Bone marrow (tissue), 2 donors: Measurements from ENCODE around the gene UBTD1.

Experiments
- DNase-seq, 2 donors: peaks; one replicate each; lab custom pipeline; 2025; lab: John Stamatoyannopoulos, UW

UBTD1 gene

DNA sequence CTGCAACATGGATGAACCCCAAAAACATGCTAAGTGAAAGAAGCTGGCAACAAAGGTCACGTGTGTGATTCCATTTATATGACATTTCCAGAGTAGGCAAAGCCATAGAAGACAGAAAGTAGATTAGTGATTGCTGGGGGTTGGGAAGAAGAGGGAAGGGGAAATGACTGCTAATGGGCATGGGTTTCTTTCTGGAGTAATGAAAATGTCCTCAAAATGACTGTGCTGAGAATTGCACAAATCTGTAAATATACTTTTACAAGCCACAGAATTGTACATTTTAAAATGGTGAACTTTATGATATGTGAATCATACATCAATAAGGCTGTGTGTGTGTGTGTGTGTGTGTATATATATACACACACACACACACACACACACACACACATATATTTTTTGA lies 16.3 kb upstream of the UBTD1 start:
- DNase-seq: no peak

DNA sequence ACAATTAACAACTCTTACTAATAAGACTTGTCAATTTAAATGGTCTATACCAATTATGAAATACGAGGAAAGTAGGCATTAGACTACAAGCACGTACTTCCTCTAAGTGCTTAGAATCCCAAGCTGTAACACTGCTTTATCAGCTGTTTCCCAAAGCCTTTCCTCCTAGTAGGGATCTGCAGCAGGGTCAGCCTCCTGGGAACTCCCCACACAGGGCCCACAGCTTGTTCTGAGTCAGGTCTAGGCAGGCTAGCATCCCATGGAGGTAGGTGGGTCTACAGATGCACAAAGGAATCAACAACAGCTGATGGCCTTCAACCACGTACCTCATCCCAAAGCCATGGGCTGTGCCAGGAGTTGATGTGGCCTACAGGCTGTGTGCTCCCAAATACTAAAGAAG lies 15.2 kb upstream of the UBTD1 start:
- no peak for DNase-seq

DNA sequence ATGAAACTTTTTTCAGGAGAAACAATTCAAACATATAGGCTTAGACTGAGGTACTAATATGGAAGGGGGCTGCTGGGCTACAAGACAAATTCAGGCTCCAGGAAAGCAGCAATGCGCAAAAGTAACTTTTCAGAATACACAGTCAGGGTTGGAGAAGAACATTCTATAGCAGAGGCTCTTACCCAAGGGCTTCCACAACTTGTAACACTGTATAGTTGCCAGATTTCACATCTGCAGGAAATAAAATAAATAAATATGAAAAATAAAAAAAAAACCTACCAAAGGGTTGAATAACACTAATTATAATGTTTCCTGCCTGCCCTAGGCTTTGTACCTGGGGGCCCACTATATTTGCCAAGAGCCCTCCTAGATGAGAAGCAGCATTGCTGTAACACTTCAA lies 14.8 kb upstream of the UBTD1 start:
- DNase-seq: no peak

GRCh38 chr10:97485647-97486281 lies 13.0 kb upstream of the UBTD1 start:
- no peak for DNase-seq

GRCh38 chr10:97490592-97490991 lies 8.1 kb upstream of the UBTD1 start:
- DNase-seq: no peak

- no peak for DNase-seq
These were observed 4.6 kb upstream of the UBTD1 start for GRCh38 chr10:97494151-97494550.

DNA sequence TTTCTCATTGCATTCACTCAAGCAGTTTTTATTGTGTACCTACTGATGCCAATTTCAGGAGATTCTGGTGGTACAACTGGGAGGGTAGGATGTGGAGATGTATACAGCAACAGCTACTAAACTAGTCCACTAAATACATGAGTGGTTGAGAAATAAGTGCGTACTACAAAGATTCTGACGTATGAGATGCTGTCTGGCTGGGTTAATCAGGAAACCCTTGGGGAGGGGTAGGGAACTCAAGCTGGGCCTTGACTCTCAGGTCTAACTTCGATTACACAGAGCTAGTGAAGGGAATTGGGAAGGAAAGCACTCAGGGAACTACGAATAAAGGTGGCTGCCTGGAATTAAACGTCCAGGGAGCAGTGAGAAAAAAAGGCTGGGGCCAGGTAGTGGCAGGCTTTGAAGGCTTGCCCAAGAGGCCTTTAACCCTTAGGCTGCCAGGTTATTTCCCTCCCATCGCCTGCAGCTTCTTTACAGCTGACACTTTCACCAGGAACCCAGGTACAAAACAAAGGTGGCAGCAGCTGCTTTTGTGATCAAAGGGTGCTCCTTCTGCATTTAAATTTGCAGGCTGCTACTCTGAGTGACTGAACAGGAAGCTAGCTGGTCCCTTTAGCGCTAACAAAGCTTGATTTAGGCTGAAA lies 3.7 kb upstream of the UBTD1 start:
- DNase-seq: no peak

DNA sequence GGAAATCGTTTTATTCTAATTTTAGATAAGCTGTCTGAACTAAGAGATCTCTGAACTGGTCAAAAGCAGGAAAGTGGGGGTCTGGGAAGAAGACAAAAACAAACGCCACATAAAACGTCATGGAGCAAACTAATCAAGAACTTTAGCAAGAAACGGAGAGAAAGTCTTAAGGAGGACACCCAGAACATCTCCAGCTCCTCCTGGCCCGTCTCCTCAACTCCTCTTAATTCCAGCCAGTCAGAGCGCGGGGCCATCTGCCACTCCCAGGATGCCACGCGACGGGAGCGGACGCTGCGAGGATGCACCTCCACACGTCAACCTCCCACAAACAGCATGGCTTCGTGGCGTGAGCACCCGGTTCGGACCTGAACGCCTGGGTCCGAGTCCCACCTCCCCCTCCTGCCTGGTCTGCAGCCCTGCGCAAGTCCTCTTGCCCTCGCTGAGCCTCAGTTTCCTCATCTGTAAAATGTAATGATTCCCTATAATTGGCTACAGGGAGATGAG lies 1.1 kb upstream of the UBTD1 start:
- DNase-seq: peak; percentile 26 to 30

DNA sequence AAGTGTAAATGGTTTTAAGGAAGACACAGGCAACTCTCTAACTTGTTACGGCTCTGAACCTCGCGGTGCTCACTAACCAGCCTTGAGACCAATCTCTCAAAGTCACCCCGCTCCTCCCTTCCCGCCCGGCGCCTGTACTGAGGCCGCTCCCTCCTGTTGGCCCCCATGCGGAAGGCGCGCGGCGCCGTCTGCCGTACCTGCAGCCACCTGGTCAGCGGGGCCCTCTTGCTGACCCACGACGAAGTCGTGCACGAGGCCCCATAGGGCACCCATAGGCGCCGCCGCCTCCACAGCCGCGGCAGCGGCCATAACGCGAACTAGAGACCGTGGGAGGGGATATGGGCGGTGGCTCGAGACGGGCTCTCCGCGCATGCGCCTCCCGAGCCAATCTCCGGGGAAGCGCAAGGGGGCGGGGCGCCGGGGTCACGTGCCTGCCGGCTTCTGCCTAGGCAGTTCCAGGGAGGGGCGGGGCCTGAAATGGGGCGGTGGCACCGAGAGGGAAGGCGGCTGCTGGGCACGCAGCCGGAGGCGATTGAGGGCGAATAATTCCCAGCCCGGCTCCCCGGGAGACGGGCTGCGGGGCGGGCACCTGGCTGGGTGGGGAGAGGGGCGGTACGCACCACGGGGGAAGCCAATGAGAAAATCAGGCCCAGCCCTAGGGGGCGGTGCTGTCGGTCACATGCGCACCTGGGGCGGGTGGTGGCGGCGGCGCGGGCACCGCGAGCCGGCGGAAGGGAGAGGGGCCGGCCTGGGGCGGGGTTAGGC lies 466 bp upstream of the UBTD1 start, which contains the start of gene MMS19:
Gene MMS19 (minus strand): TSS at position 347 of the 765 bp plus-strand sequence. CDS start 38 bp downstream, at position 309.
- DNase-seq: peak; percentile 92 to 97

DNA sequence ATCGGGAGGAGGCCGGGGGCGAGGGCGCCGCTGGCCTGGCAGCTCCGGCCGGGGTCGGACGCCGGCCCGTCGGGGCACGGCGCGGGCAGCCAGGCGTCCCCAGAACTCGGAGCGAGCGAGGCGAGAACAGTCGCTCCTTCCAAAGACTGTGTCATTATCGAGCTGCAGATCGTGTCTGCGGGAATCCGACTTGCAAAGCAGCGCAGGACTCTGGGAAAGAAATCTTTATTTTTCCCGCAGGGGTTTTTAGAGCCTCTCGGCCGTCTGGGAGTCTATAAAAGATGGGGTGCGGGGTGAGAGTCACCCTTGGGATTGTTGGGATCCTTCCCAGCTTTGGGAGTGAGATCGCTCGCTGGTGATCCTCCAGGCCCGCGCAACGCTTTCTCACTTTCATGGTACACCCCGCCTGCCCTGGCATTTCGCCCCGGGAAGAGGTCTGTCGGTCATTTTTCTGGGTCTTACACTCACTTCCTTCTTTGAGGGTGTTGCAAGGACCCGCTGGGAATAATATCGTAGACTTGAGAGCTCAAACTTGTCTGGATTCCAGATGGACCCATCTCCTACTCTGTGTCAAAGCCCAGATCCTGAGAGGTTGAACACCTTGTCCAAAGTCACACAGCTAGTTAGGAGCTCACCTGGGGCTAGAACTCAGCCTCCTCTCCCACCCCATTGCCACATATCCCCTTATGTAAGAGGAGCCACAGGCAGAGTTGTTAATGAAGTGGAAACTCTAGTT lies 1.0 kb downstream of the UBTD1 start:
- no peak for DNase-seq

DNA sequence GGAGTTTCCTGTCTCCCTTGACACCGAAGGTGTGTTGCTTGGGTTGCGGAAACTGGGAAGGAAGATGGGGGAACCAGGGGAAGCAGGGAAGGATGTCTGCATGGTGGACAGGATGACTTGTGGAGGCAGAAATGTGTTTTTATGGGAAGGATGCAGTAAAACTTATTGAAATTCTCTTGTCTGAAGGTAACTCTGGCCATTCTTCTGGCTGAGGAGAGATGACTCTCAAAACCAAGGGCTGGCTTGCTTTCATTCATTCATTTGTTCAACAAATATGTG lies 1.5 kb downstream of the UBTD1 start:
- no peak for DNase-seq

GRCh38 chr10:97502916-97503315 lies 4.2 kb downstream of the UBTD1 start:
- no peak for DNase-seq

DNA sequence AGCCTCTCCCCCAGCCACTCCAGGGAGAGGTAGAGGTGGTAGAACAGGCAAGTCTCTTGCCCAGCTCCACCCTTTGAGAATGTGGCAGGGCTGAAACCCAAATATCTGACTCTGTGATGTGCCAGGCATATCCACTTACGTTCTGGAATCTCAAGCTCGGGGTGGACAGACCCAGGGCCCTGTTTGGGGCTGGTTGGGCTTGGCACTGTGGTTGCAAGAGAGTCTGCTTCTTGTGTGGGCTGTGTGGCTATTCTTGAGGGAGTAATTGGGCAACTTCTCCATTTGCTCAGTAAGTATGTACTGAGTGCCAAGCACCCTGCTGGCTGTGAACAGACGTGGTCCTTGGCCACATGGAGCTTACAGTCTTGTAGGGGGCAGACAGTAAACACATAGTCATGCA lies 4.7 kb downstream of the UBTD1 start:
- no peak for DNase-seq

GRCh38 chr10:97505152-97505551 lies 6.4 kb downstream of the UBTD1 start:
- DNase-seq: no peak

DNA sequence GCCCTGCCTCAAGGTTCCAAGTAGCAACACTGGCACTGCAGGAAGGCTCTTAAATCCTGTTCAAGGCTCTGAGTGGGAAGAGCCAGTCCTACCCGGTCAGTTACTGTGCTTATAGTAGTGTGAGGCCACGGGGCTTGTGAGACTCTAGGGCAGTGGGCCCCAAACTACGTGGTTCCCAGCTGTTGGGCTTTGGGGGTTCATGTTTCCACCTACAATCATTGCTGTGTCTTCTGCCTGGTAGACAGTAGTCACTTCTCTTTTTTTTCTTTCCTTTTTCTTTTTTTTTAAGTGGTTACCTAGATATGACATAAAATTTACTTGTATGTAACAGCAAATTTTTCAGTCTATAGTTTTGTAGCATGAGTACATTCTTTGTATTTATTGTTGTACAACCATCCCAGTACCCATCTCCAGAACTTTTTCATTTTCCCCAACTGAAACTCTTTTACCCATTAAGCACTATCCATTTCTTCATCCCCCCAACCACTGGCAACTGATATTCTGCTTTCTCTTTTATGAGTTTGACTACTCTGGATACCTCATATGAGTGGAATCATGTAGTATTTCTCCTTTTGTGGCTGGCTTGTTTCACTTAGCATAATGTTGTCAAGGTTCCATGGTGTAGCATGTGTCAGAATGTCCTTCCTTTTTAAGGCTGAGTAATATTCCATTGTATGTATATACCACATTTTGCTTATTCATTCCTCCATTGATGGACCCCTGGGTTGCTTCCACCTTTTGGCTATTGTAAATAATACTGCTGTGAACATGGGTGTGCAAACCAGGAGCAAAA lies 7.7 kb downstream of the UBTD1 start:
- no peak for DNase-seq

GRCh38 chr10:97508342-97508741 lies 9.6 kb downstream of the UBTD1 start:
- no peak for DNase-seq

- no peak for DNase-seq
These were observed 10.5 kb downstream of the UBTD1 start for GRCh38 chr10:97509120-97509680.

DNA sequence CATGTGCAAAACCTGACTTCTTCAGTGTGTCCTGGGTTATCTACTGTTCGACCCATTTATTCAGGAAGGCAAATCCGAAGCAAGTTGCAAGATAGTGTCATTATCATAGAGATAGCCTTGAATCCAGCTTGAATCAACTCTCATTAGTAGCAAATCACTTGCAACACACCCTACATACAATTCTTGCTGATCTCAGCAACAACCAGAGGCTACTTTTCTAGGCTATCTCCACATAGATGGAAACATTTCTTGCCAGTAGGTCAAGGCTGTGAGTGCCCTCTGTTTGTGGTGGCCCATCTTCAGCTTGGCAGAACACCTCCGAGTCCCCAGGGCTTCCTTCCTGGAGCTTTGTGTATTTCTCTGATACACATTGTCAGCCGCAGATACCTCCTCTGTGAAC lies 12.0 kb downstream of the UBTD1 start:
- no peak for DNase-seq

DNA sequence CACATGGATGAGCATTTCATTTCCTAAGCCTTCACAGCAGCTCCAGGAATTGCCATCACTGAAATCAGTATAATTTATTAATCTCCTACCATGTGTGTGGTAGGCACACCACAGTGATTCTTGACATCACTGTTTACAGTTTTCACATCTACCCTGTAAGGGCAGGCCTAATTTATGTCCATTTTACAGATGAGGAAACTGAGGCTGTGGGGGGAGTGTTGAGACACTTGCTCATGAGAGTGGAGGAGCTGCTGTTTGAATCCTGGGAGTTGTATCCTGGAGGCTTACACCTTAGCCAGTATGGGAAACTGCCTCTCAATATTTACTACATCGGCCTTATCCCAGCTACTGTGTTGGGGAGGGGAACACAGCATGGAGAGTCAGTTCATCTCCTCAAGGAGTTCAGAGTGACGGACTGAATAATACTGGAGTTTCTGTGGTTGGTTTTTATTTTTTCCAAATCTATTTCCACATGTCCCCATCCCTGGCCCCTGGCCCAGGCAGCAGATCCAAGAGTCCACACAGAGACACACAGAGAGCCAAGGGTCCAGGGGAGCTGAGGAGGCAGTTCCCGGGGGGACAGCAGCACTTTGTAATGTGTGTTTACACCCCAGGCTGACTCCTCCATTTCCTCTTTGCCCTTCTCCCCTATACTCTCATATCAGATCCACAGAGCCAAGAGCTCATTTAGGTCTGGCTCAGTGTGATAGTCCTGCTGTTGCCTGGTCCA lies 13.2 kb downstream of the UBTD1 start:
- no peak for DNase-seq

DNA sequence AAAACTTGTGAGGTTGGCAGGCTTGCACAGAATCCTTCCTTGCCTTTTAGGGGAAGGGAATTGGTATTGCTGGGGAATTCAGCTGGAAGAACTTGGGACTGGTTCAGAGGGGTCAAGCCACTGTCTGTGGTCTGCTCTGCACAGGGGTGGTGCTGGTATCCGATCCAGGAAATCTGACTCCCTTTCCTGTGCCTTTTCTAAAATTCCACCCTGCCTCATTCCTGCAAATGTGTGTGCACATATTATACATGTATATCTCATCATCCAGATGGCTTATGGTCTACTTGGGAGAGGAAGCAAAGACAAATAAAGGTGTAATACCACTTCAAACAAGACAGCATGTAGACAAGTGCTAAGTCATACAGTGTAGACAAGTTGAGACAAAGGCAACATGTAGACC lies 14.3 kb downstream of the UBTD1 start:
- no peak for DNase-seq

- DNase-seq: no peak
These were observed 15.6 kb downstream of the UBTD1 start for GRCh38 chr10:97514344-97514743.
